ENCODE measurements around the gene SELENON.

Gene SELENON

GRCh38 chr1:25808481-25809244 is 8.7 kb downstream of the SELENON start:
- in situ Hi-C loops (cut with MboI; ENCODE audit: low sequenced_read_pairs) = loop anchor here (5.0 to 25.0 kb wide), 5 partner anchors 196 to 946 kb away; no protein-coding TSS in a partner anchor

DNA sequence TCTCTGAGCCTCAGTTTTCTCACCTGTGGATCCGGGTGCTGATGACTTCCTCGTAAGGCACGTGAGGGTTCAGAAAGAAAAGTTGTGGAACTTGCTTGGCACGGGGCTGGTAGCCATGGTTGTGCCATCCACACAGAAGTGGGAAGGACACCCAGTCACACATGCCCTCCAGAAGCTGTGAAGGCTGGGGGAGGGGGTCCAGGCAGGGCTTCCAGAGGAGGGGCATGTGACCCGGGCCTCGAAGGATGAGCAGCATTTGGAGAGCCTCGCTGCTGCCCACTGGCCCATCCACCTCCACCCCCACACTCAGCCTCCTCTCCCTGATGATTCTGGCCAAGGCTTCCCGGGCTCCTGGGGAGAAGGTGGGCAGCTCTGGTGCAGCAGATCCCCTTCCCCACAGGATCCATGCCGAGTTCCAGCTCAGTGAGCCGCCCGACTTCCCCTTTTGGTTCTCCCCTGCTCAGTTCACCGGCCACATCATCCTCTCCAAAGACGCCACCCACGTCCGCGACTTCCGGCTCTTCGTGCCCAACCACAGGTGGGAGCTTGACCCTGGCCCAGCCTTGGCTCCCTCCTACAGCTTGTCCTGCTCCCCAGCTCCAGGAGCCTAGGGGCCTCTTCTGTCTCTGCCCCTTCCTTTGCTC is 9.4 kb downstream of the SELENON start:
- in situ Hi-C loops (cut with MboI; ENCODE audit: low sequenced_read_pairs) = loop anchor here (5.0 to 25.0 kb wide), 5 partner anchors 197 to 947 kb away; no protein-coding TSS in a partner anchor

- in situ Hi-C loops (cut with MboI; ENCODE audit: low sequenced_read_pairs) = loop anchor here (5.0 to 25.0 kb wide), 5 partner anchors 198 to 948 kb away; no protein-coding TSS in a partner anchor
Observed at GRCh38 chr1:25809929-25810328, 9.9 kb downstream of the SELENON start.

DNA sequence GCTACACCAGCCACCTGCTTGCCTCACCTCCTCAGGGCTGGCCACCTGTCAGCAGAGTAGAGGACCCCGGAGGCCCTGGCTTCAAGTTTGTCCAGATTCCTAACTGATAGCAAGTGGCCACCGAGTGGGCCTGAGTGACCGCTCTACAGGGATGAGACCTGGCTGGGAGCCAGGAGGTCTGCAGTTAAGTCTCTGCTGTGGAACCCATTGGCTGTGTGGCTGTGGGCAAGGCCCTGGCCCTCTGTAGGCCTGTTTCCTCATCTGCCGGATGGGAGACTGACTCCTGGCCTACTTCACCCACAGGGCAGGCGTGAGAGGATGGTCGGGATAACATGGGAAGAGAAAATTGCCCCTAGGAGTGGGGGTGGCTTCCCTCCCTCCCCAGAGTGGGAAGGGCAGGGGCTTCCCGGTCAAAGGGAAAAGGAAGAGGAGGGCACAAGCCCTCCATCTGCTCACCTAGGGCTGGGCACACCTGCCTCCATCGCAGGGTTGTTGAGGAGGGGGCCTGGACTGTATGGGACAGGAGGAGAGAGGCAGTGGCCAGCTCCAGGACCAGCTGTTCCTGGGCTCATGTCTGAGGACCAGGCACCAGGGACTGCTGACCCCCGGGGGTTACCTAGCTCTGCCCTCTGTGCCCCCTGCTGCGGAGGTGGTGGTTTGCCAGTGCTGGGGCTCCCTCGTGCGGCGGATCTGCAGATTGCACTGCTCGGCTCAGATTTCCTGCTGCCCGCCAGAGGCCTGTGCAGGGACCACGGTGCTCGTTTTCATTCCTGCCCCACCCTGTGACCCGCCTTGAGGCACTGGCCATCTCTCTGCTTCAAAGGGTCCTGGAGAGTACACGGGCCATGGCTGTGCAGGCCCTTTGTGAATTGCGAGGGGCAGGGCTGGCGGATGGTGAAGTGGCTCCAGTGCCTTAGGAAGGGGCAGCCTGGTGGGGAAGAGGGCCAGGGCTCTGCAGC is 10.6 kb downstream of the SELENON start:
- in situ Hi-C loops (cut with MboI; ENCODE audit: low sequenced_read_pairs) = loop anchor here (25.0 kb wide), 1 partner anchor 948 kb away; no protein-coding TSS in a partner anchor

GRCh38 chr1:25811384-25812082 is 11.5 kb downstream of the SELENON start:
- in situ Hi-C loops (cut with MboI; ENCODE audit: low sequenced_read_pairs) = loop anchor here (25.0 kb wide), 1 partner anchor 949 kb away; no protein-coding TSS in a partner anchor

DNA sequence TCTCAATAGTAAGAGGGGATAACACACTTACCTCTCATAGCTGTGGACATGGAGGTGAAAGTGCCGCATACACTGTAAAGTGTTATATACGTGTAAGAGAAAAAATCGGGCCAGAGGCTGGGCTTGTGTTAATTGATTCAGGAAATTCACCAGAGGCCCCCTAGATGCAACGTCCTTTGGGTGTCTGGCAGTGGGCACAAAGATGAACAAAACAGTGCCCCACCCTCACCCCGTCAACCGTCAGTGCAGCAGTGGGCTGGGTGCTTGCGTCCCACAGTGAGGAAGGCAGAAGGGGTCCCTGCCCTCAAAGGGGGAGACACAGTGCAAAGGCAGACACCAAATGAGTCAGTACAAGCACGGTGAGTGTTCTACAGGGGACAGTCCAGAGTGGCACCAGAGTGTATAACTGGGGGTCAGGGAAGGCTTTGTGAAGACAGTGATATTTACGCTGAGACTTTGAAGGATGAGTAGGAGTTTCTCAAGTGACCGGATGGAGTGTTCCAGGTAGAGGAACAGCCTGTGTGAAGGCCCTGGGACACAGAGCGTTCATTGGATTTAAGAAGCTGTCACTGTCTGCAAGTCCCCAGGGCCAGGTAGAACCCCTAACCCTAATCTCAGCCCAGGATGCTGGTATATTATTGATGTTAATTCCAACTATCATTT is 13.2 kb downstream of the SELENON start:
- in situ Hi-C loops (cut with MboI; ENCODE audit: low sequenced_read_pairs) = loop anchor here (25.0 kb wide), 1 partner anchor 951 kb away; no protein-coding TSS in a partner anchor

GRCh38 chr1:25813734-25814471 is 13.9 kb downstream of the SELENON start:
- in situ Hi-C loops (cut with MboI; ENCODE audit: low sequenced_read_pairs) = loop anchor here (25.0 kb wide), 1 partner anchor 952 kb away; no protein-coding TSS in a partner anchor

GRCh38 chr1:25814549-25815087 is 14.6 kb downstream of the SELENON start:
- in situ Hi-C loops (cut with MboI; ENCODE audit: low sequenced_read_pairs) = loop anchor here (25.0 kb wide), 1 partner anchor 952 kb away; no protein-coding TSS in a partner anchor

DNA sequence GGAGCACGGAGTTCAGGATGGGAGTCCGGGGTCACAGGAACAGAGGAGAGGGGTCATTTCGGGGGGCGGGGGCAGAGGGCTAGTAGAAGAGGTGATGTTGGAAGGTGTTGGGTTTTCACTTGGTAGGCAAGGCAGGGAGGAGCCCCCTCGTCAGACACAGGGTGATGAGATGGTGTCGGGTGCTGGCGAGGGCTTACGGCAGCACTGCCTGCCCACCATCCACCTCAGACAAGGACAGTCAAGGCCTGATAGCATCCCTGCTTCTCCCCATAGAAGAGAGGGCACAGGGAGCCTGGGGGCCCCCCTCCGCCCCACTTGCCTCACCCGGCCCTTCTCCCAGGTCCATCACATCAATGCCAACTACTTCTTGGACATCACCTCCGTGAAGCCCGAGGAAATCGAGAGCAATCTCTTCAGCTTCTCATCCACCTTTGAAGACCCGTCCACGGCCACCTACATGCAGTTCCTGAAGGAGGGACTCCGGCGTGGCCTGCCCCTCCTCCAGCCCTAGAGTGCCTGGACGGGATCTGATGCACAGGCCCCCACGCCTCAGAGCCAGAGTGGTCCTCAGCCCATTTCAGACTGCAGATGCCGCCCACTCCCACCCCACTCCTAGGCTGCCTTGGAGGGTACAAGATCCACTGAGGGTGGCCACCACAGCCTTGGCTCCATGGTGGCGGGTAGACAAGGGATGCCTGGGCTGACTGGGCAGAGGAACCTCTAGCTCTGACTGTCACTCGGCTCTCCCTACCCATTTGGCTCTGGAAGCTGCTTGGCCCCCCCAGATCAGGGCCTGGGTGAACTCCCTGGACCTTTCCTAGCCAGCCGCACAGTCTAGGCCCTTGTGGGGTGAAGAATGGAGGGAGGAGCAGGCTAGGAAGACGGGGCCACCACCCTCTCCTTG is 15.5 kb downstream of the SELENON start:
- in situ Hi-C loops (cut with MboI; ENCODE audit: low sequenced_read_pairs) = loop anchor here (25.0 kb wide), 1 partner anchor 953 kb away; no protein-coding TSS in a partner anchor

GRCh38 chr1:25816112-25816718 is 16.2 kb downstream of the SELENON start:
- in situ Hi-C loops (cut with MboI; ENCODE audit: low sequenced_read_pairs) = loop anchor here (25.0 kb wide), 1 partner anchor 954 kb away; no protein-coding TSS in a partner anchor

- in situ Hi-C loops (cut with MboI; ENCODE audit: low sequenced_read_pairs) = loop anchor here (25.0 kb wide), 1 partner anchor 956 kb away; no protein-coding TSS in a partner anchor
Observed at GRCh38 chr1:25817840-25818501, 18.0 kb downstream of the SELENON start.

DNA sequence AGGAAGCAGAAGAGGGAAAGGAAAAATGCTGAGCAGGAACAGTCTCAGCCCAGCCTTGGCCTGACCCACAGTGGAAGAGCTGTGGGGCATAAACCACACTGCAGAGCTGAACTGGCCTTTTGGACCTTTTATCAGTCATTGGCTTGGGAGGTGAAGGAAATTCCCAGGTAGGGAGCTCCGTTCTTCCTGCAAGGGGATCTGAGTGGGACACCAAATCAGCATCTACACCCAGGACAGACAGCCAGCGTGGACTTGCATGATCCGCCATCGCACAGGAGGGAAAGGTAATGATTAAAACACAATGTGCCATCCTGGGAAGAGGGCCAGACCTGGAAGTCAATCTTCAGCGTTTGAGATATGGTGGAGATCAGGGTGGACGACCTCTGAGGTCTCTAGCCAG is 18.6 kb downstream of the SELENON start:
- in situ Hi-C loops (cut with MboI; ENCODE audit: low sequenced_read_pairs) = loop anchor here (25.0 kb wide), 1 partner anchor 956 kb away; no protein-coding TSS in a partner anchor

DNA sequence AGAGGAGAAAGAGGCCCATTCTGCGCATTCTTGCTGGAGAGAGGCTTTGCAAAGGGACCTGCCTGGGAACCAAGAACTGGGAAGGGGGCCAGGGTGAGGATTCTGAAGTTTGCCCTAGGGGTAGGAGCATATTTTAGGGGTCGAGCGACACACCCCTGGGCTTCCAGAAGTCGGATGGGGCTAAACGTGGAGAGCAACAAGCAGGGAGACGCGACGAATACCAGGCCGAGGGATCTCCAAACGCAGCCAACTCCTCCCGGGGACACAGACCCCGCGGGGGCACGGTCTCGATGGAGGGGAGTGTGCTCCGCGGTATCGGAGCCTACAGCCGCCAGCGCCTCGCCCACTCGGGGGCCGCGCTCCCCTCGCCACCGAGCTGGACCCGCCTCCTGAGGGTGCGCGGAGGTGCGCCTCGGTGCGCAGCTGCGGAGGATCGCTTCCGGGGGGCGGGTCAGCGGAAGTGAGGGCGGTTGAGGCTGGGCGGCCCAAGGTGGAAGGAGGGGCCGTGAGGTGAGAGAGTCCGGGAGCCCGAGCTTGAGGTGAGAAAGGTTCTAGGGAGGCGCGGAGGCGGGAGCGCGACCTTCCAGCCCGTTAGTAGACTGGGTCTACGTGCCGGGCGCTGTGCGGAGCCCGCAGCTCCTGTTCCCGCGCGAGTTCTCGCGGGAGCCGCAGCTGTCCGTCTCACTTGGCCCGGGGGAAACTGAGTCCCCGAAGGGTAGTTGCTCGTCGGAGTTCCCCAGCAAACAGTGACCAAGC is 19.7 kb downstream of the SELENON start, which contains the start of gene MTFR1L:
Gene MTFR1L, plus strand, starts transcription at position 464 of the 756 bp plus-strand sequence. CDS start 3,151 bp downstream, outside the sequence.
- in situ Hi-C loops (cut with MboI; ENCODE audit: low sequenced_read_pairs) = loop anchor here (25.0 kb wide), 1 partner anchor 957 kb away; no protein-coding TSS in a partner anchor

DNA sequence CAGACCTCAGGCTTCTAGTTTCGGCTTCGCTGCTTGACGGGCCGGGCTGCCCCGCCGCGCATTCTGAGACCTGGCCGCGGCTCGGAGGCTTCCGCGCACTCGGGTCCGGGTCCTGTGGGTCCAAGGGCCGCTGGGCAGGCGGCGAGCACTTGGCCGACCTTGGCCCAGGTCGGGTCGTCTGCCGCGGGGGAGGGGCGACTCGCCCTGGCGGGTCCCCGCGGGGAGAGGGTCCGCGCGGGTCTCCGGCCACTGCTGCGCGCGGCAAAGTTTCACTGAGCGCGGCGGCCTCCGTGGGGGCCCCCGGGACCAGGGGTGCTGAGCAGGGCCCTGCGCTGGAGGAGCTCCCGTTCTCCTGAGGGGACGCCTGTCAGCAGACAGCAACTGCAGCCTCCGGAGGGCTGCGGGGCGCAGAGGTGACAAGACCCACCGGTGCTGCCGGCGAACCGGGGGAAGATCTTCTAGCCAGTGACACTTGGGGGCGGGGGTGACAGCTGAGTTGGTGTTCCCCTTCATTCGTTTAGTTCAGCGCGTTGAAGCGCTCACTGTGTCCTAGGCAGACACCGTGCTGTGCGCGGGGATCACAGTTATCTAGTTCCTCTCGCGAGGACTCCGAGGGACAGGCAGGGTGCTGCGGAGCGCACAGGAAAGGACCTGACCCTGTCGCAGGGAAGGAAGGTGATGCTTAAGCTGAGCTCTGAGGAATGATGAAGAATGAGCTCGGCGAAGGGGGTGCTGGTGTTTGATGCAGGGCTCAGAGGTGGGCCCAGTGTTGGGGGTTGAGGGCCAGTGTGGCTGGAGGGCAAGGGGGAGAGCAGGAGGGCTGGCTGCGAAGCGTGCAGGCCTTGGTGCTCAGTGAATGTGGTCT is 20.5 kb downstream of the SELENON start:
- in situ Hi-C loops (cut with MboI; ENCODE audit: low sequenced_read_pairs) = loop anchor here (25.0 kb wide), 1 partner anchor 958 kb away; no protein-coding TSS in a partner anchor
